GM12878 (cell line): ENCODE data around the gene MICA. TPM values are rescaled to one million over a fixed set of nuclear protein-coding genes. Genes with fewer than 3 reads are reported as not detected.

Experiments used
- ATAC-seq: fragments of 200-7000 bp; cut with Tn5 transposase; 3 replicates; pipeline ENCODE4 v1.9.1; 2020; ENCODE audit warnings: mild to moderate bottlenecking, moderate library complexity
- BruUV-seq: library from RNA; stranded (reverse); fragments of 400-500 nt; replicated peaks from 2 replicates; lab custom pipeline; 2021; lab: Mats Ljungman, UMichigan
- CTCF ChIA-PET: fragments of 300-600 bp; sonication (Branson Sonifier 250); formaldehyde crosslinking; extraction: SDS; loops from one replicate; lab custom pipeline; 2021; ENCODE audit warnings: inconsistent platforms; lab: Yijun Ruan, JAX
- POLR2A ChIA-PET: fragments of 350-600 bp; formaldehyde crosslinking; extraction: SDS; loops from one replicate; lab custom pipeline; 2021; ENCODE audit warnings: inconsistent platforms; lab: Charles Lee
- RAD21 ChIA-PET: fragments of 300-600 bp; sonication (Branson Sonifier 250); formaldehyde crosslinking; loops from one replicate; lab custom pipeline; 2023; ENCODE audit warnings: antibody characterized with exemption; ENCODE audit not compliant: unreplicated experiment; lab: Charles Lee
- SMC1A ChIA-PET: fragments of 300-600 bp; sonication (Branson Sonifier 250); formaldehyde crosslinking; loops from one replicate; lab custom pipeline; 2023; ENCODE audit not compliant: unreplicated experiment, uncharacterized antibody; lab: Charles Lee
- DNase-seq: peaks from one replicate; pipeline ENCODE4 v3.0.0-alpha.2; 2011; ENCODE audit warnings: low read depth, low spot score
- FAIRE-seq: peaks from 3 replicates; lab custom pipeline; 2011; peaks lifted over from hg19 to GRCh38; lab: Jason Lieb, UNC
- H2AFZ ChIP-seq: 2 replicates; pipeline ENCODE4 v1.6.0; 2011; ENCODE audit warnings: low read depth, low read length, control low read depth; ENCODE audit not compliant: control insufficient read depth
- H3K27ac ChIP-seq: 2 replicates; pipeline ENCODE4 v1.5.1; 2011; ENCODE audit warnings: control low read depth; ENCODE audit not compliant: control insufficient read depth, insufficient read depth
- H3K27me3 ChIP-seq, 2 experiments: replicated peaks in 1 of 2; 2 replicates each; pipeline versions ENCODE4 v1.6.0 to v1.6.1; 2011; ENCODE audit warnings: low read length in 1 of 2; ENCODE audit not compliant: control insufficient read depth in 2 of 2, insufficient read depth in 2 of 2
- H3K36me3 ChIP-seq, 2 experiments: 2 replicates each; pipeline ENCODE4 v1.5.1; 2011; ENCODE audit warnings: low read length in 1 of 2; ENCODE audit not compliant: control insufficient read depth in 2 of 2, insufficient read depth in 2 of 2
- H3K4me1 ChIP-seq: 2 replicates; pipeline ENCODE4 v1.6.1; 2011; ENCODE audit warnings: mild to moderate bottlenecking, low read length, moderate library complexity, mixed read lengths; ENCODE audit not compliant: control insufficient read depth, insufficient read depth
- H3K4me2 ChIP-seq: 2 replicates; pipeline ENCODE4 v1.6.0; 2011; ENCODE audit warnings: control low read depth; ENCODE audit not compliant: control insufficient read depth, insufficient read depth
- H3K4me3 ChIP-seq: fragments of 200-600 bp; sonication (generic); 2 replicates; pipeline ENCODE4 v1.5.1; 2016
- H3K79me2 ChIP-seq: 2 replicates; pipeline ENCODE4 v1.6.0; 2011; ENCODE audit warnings: low read length; ENCODE audit not compliant: control insufficient read depth, insufficient read depth
- H3K9ac ChIP-seq: 2 replicates; pipeline ENCODE4 v1.8.0; 2011; ENCODE audit warnings: low read length, control low read depth, mixed read lengths; ENCODE audit not compliant: control insufficient read depth, insufficient read depth
- H3K9me3 ChIP-seq: replicated peaks from 3 replicates; pipeline ENCODE4 v1.5.1; 2011; ENCODE audit warnings: mild to moderate bottlenecking, low read length; ENCODE audit not compliant: control insufficient read depth, insufficient read depth
- H4K20me1 ChIP-seq: 2 replicates; pipeline ENCODE4 v1.6.0; 2011; ENCODE audit not compliant: control insufficient read depth, insufficient read depth
- BHLHE40 ChIP-seq, 2 experiments: fragments of 450-650 bp in 1 of 2; IDR thresholded peaks; 2 replicates each; pipeline ENCODE4 v1.6.1; 2011 to 2017; ENCODE audit warnings: low read depth in 2 of 2, borderline replicate concordance in 1 of 2, improper control_type of control experiment in 1 of 2, low read length in 1 of 2, mild to moderate bottlenecking in 1 of 2
- DPF2 ChIP-seq: fragments of 450-650 bp; IDR thresholded peaks from 2 replicates; pipeline ENCODE4 v1.6.1; 2017; ENCODE audit warnings: mild to moderate bottlenecking
- IKZF1 ChIP-seq: fragments of 450-650 bp; conservative IDR thresholded peaks from 2 replicates; pipeline ENCODE4 v1.6.1; 2017; ENCODE audit warnings: antibody characterized with exemption, mild to moderate bottlenecking
- SUZ12 ChIP-seq: fragments of 200-600 bp; sonication (generic); IDR thresholded peaks from one replicate; pipeline ENCODE4 v1.6.1; 2018; ENCODE audit warnings: antibody characterized with exemption, mild to moderate bottlenecking; ENCODE audit not compliant: unreplicated experiment
- USF2 ChIP-seq: IDR thresholded peaks from 2 replicates; pipeline ENCODE4 v1.6.1; 2011; ENCODE audit warnings: low read depth, low read length, improper control_type of control experiment, borderline replicate concordance
- ZNF687 ChIP-seq: fragments of 450-650 bp; IDR thresholded peaks from 2 replicates; pipeline ENCODE4 v1.6.1; 2017; ENCODE audit warnings: mild to moderate bottlenecking, moderate library complexity
- in situ Hi-C: fragments of 300-500 bp; cut with MboI; formaldehyde crosslinking; loops from 9 replicates; pipeline ENCODE4 v1.14.3; 2018; ENCODE audit warnings: mixed read lengths
- intact Hi-C: fragments of 100-400 bp; cut with micrococcal nuclease; formaldehyde crosslinking; loops from one replicate; pipeline ENCODE4 v1.14.2; 2022; ENCODE audit not compliant: unreplicated experiment
- polyA plus RNA-seq, 11 experiments: library from polyadenylated mRNA; depleted of rRNA in 4 of 11; unstranded in 6 of 11; stranded (reverse) in 5 of 11; fragments of >200 nt; fragmentation: Nextera tagmentation in 4 of 11; fragmentation: Illumina TruSeq in 1 of 11; extraction: Ambion mirVana in 4 of 11; extraction: Trizol in 1 of 11; gene quantifications; 1 replicate in 1 of 11; 2 replicates in 10 of 11; pipeline versions ENCODE4 v1.2.1 to v1.2.3, GENCODE V29; 2011 to 2016; ENCODE audit warnings: inconsistent platforms in 2 of 11, missing spikeins in 2 of 11, low read depth in 1 of 11
- total RNA-seq, 4 experiments: library from RNA; depleted of rRNA in 3 of 4; stranded (reverse); fragments of >200 nt in 3 of 4; fragmentation: Illumina TruSeq in 1 of 4; extraction: Trizol in 1 of 4; gene quantifications; 2 replicates each; pipeline versions ENCODE4 v1.2.1 to v1.2.3, GENCODE V29; 2013 to 2021

The MICA gene
- total and polyA plus RNA-seq, 10 of the 15 experiments (the other 5 are each of a cell fraction or from before 2014, with no cell fraction given) = 3.6 to 10.5 (median 6.9) TPM

- no peak overlapping the region for H3K4me3 ChIP-seq
- no peak overlapping the region for H3K9ac ChIP-seq
- no peaks in the 10 kb centered on the region for H3K79me2 ChIP-seq
- CTCF ChIA-PET = interaction anchor here (1.3 to 1.8 kb wide), 4 partner anchors 9 to 86 kb away, joined by 3 to 12 read pairs (median 5); no protein-coding TSS in a partner anchor
- H2AFZ ChIP-seq = no peak overlapping the region
- POLR2A ChIA-PET = interaction anchor here (1.5 kb wide), 1 partner anchor 10 kb away, joined by 7 read pairs; no protein-coding TSS in a partner anchor
- TF ChIP-seq ZNF687 (no peak), DPF2 (no peak), BHLHE40 (IDR thresholded peaks at IDR 0.05; ENCODE audit: borderline replicate concordance in 1 of 2, low read depth in 2 of 2, low read length in 1 of 2) (no peak), IKZF1 (no peak), SUZ12 (no peak), USF2 (no peak)
- no TSS peak for BruUV-seq
- no peaks in the 10 kb centered on the region for H3K36me3 ChIP-seq
- intact Hi-C loops = no loop called here
- FAIRE-seq (no peak), DNase-seq (no peak), ATAC-seq (no peak)
- SMC1A ChIA-PET = interaction anchor here (1.5 kb wide), 1 partner anchor 9 kb away, joined by 5 read pairs; no protein-coding TSS in a partner anchor
- RAD21 ChIA-PET = interaction anchor here (0.9 to 1.5 kb wide), 2 partner anchors 10 kb away, joined by 3 to 6 read pairs; no protein-coding TSS in a partner anchor
- no peaks in the 10 kb centered on the region for H4K20me1 ChIP-seq
- in situ Hi-C loops = no loop called here
- no peak overlapping the region for H3K27ac ChIP-seq
- H3K4me1 ChIP-seq = no peaks in the 10 kb centered on the region
- no peaks in the 10 kb centered on the region; a peak in 3 of 4 replicates for H3K27me3 ChIP-seq
- H3K4me2 ChIP-seq = no peak overlapping the region
- peaks cover 4% of the 10 kb centered on the region for H3K9me3 ChIP-seq
Observed at GRCh38 chr6:31452859-31453258, 49.5 kb downstream of the MICA start.
